Brain microvascular endothelial cell (primary cell): Measurements from ENCODE around the gene HOXB3.

Experiments used
- DNase-seq: peaks from one replicate; pipeline ENCODE4 v3.0.0-alpha.2; 2020
- H3K27ac ChIP-seq: fragments of 250-450 bp; sonication (Bioruptor Pico); 2 replicates; pipeline ENCODE4 v1.5.1; 2020; ENCODE audit warnings: mild to moderate bottlenecking, moderate library complexity
- H3K27me3 ChIP-seq: fragments of 250-450 bp; sonication (Bioruptor Pico); replicated peaks from 2 replicates; pipeline ENCODE4 v1.5.1; 2020; ENCODE audit warnings: mild to moderate bottlenecking
- H3K36me3 ChIP-seq: fragments of 250-450 bp; sonication (Bioruptor Pico); replicated peaks from 2 replicates; pipeline ENCODE4 v1.5.1; 2020; ENCODE audit warnings: mild to moderate bottlenecking
- H3K4me3 ChIP-seq: 2 replicates; pipeline ENCODE4 v1.5.1; 2011; ENCODE audit warnings: low read depth, mild to moderate bottlenecking, control low read depth, low read length, moderate library complexity
- in situ Hi-C: cut with HindIII; loops from 2 replicates; pipeline ENCODE4 v1.10.0; 2017; ENCODE audit warnings: low sequenced_read_pairs, low pct_ligation_motif_present
- TF ChIP-seq, protein P1 (sequence below): IDR thresholded peaks from 2 replicates; pipeline ENCODE4 v1.5.1; 2011; ENCODE audit warnings: low read depth, mild to moderate bottlenecking, moderate library complexity, low read length, control low read depth, inconsistent platforms; ENCODE audit errors: missing control alignments

The HOXB3 gene

DNA sequence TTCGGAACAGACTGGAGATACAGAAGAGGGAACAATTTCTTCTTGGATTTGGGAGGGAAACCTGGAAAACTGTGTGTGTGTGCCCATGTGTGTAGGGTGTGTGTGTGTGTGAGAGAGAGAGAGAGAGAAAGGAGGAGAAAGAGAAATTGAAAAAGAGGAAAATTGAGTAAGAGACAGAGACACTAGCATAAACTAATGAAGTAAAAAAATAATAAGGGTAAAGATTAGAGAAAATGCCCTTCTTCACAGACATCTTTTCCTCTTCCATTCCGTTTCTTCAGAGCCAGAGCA, 31.3 kb downstream of the HOXB3 start:
- no peak overlapping the region for H3K27ac ChIP-seq
- H3K4me3 ChIP-seq, result no peak overlapping the region
- no peak for DNase-seq
- in situ Hi-C loops, result no loop called here
- TF ChIP-seq, protein P1, sequence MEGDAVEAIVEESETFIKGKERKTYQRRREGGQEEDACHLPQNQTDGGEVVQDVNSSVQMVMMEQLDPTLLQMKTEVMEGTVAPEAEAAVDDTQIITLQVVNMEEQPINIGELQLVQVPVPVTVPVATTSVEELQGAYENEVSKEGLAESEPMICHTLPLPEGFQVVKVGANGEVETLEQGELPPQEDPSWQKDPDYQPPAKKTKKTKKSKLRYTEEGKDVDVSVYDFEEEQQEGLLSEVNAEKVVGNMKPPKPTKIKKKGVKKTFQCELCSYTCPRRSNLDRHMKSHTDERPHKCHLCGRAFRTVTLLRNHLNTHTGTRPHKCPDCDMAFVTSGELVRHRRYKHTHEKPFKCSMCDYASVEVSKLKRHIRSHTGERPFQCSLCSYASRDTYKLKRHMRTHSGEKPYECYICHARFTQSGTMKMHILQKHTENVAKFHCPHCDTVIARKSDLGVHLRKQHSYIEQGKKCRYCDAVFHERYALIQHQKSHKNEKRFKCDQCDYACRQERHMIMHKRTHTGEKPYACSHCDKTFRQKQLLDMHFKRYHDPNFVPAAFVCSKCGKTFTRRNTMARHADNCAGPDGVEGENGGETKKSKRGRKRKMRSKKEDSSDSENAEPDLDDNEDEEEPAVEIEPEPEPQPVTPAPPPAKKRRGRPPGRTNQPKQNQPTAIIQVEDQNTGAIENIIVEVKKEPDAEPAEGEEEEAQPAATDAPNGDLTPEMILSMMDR, result no peak
- peaks cover 91% of the 10 kb centered on the region for H3K27me3 ChIP-seq
- no peaks in the 10 kb centered on the region for H3K36me3 ChIP-seq

DNA sequence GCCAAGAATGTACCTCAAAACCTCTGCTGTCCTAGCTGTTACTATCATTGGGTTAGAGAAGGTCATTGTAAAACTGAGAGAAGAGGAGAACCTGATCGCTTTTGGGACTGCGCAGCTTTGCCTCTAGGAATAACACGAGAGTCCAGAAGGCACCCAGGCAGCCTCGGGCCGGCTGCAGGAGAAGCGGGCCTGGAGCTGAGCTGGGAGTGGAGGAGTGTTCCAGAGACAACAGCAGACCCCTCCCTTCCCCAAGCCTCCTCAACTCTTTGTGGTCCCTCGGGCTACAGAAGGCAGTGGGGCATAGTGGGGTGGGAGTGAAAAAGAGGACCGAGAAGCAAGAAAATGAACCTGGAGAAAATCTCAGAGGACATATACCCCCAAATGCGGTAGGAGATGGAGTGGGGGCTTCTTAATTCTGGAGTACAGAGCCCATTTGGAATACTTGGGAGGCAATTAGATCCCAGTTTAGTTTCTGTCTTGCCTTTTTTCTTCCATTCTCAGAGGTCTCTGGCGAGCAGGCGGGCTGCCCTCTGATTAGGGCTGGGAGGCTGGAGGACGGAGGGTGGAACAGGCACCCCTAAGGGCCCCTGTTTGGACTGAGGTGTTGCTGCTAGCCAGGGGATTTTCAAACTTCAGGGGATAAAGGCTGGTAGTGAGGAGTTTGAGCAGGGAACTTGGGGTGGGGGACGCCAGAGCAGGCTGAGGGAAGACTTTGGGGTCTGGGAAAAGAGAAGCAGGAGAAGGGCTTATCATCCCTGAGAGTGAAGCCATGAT, 31.8 kb downstream of the HOXB3 start:
- TF ChIP-seq, protein P1, result no peak
- H3K4me3 ChIP-seq, result no peak overlapping the region
- DNase-seq, result no peak
- in situ Hi-C loops, result no loop called here
- H3K36me3 ChIP-seq, result no peaks in the 10 kb centered on the region
- H3K27me3 ChIP-seq, result peaks cover 90% of the 10 kb centered on the region
- H3K27ac ChIP-seq, result no peak overlapping the region

DNA sequence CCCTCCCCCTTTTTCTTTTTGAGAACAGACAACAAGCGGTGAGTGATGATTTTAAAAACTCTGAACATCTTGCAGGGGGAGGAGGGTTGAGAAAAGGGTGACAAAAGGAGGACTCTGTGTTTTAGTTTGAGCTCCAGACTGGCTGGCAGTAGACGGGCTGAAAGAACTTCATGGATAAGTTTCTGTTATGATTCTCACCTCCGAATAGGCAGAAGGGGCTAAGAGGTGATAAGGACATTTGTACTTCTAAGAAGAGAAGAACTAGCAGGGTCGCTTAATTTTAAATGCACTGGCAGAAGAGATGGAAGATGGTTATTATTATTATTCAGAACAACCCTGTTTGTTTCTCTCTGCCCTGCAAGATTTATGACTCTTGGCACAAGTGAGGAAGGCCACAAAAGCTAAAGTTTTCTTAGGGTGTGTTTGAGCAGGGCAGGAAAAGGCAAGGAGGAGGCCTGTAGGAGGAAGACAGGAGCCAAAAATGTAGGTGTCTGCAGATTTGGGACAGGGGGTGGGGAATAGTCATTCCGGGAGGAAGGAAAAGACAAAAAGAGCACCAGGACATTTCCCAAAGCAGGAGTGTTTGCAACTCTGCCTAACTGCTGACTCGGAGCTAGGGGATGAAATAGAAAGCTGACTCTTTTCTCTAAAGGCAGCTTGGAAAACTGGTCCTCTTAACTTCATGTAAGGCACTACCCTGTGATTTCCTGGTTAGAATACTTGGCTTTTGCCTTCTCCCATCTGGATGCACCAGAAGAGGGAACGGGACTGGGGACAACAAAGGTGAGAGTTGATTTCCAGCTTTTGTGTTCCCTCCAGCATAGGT, 33.3 kb downstream of the HOXB3 start:
- in situ Hi-C loops, result no loop called here
- H3K27ac ChIP-seq, result no peak overlapping the region
- no peak overlapping the region for H3K4me3 ChIP-seq
- TF ChIP-seq, protein P1, result no peak
- no peaks in the 10 kb centered on the region for H3K36me3 ChIP-seq
- no peak for DNase-seq
- peaks cover 88% of the 10 kb centered on the region for H3K27me3 ChIP-seq

DNA sequence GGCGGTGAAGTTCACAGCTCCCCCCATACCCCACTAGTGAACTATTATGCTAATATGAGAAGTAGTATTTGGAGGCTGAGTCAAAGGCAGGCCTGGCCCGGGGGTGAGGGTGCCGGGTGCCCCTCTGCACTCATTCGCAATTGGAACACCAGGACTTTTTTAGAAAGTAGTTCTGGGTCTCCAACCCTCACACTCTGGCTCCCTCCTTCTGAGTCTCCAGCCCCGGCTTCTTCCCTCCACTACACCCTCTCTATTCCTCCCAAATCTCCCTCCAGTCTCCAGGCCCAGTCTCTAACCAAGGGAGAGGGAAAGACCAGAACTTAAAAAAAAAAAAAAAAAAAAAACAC, 33.8 kb downstream of the HOXB3 start:
- DNase-seq, result no peak
- Histone ChIP-seq H3K27ac (no peak overlapping the region), H3K4me3 (no peak overlapping the region), H3K27me3 (peaks cover 87% of the 10 kb centered on the region), H3K36me3 (no peaks in the 10 kb centered on the region)
- TF ChIP-seq, protein P1, result no peak
- in situ Hi-C loops, result no loop called here

DNA sequence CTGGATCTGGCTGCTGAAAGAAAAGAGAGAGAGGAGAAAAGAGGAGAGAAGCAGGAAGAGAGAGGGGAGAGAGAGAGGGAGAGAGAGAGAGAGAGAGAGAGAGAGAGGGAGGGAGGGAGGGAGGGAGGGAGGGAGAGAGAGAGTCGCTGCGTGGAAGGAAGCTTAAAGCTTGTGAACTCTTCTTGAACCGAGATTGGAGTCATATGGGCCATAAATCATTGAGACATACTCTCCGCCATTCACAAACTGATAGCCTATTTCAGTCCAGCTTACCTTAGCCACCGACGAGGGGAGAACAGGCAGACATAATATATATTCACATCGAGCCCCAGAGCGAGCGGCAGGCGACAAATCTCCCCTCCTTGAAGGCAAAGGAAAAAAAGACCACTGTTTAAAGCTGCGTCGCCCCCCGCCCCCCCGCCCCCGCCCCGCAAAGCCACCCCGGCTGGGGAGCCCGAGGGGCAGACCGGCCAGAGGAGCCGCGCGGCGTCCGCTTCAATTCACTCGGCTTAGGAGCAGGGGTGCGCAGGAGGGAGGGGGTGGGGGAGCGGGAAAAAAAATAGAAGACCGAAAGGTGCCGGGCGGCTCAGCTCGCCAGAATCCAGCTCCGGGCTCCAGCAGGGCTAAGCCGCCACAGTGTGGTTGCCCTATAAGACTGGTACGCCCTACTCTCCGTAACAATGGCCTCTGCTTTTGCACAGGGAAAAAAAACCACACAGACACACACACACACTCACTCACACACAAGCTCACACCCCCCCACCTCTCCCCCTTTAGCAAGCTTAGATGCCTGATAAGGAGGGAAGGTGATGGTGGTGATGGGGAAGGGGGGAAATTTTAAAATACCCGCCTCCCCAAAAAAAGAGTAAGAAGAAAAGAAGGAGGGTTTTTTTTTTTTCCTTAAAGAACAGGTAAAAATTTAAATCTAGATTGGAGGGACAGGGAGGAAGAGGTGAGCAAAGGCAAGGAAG, 34.5 kb downstream of the HOXB3 start:
- H3K27ac ChIP-seq, result no peak overlapping the region
- H3K27me3 ChIP-seq, result peaks cover 84% of the 10 kb centered on the region
- H3K36me3 ChIP-seq, result no peaks in the 10 kb centered on the region
- in situ Hi-C loops, result no loop called here
- TF ChIP-seq, protein P1, result no peak
- peak overlapping the region; percentile 54 for H3K4me3 ChIP-seq
- DNase-seq, result no peak
